Measurements from ENCODE around the gene VIM.

The VIM gene

GRCh38 chr10:17228091-17229015 is at the start of gene VIM:
TSS of gene VIM (plus strand) at chr10:17228241. CDS start at chr10:17229423, 1,182 bp downstream.
- peak; percentile 86 for DNase-seq (ENCODE audit: low spot score)

- DNase-seq (ENCODE audit: low spot score), result no peak
Measured at GRCh38 chr10:17179002-17179401, 49.0 kb upstream of the VIM start.

- no peak for DNase-seq (ENCODE audit: low spot score)
Measured at GRCh38 chr10:17181110-17181509, 46.9 kb upstream of the VIM start.

- no peak for DNase-seq (ENCODE audit: low spot score)
Measured at GRCh38 chr10:17181751-17182150, 46.3 kb upstream of the VIM start.

GRCh38 chr10:17183110-17183509 is 44.9 kb upstream of the VIM start:
- DNase-seq (ENCODE audit: low spot score), result no peak

- DNase-seq (ENCODE audit: low spot score), result no peak
Measured at GRCh38 chr10:17185873-17186272, 42.2 kb upstream of the VIM start.

- DNase-seq (ENCODE audit: low spot score), result no peak
Measured at GRCh38 chr10:17188644-17189172, 39.3 kb upstream of the VIM start.

- no peak for DNase-seq (ENCODE audit: low spot score)
Measured at GRCh38 chr10:17190602-17191001, 37.4 kb upstream of the VIM start.

- DNase-seq (ENCODE audit: low spot score), result no peak
Measured at GRCh38 chr10:17195083-17195482, 33.0 kb upstream of the VIM start.

GRCh38 chr10:17196045-17196444 is 32.0 kb upstream of the VIM start:
- no peak for DNase-seq (ENCODE audit: low spot score)

GRCh38 chr10:17196573-17196972 is 31.5 kb upstream of the VIM start:
- no peak for DNase-seq (ENCODE audit: low spot score)

- no peak for DNase-seq (ENCODE audit: low spot score)
Measured at GRCh38 chr10:17199351-17199804, 28.7 kb upstream of the VIM start.

GRCh38 chr10:17200001-17200911 is 27.8 kb upstream of the VIM start:
- DNase-seq (ENCODE audit: low spot score), result no peak

- DNase-seq (ENCODE audit: low spot score), result peak; percentile 71
Measured at GRCh38 chr10:17200912-17201793, 26.9 kb upstream of the VIM start, which contains the start of gene TRDMT1. TSS of gene TRDMT1 (minus strand) at chr10:17201672. CDS start at chr10:17201634, 38 bp downstream.

GRCh38 chr10:17201794-17202116 is 26.3 kb upstream of the VIM start:
- no peak for DNase-seq (ENCODE audit: low spot score)

- no peak for DNase-seq (ENCODE audit: low spot score)
Measured at GRCh38 chr10:17202506-17202905, 25.5 kb upstream of the VIM start.

- DNase-seq (ENCODE audit: low spot score), result no peak
Measured at GRCh38 chr10:17202999-17203398, 25.0 kb upstream of the VIM start.

GRCh38 chr10:17203416-17203815 is 24.6 kb upstream of the VIM start:
- no peak for DNase-seq (ENCODE audit: low spot score)

- DNase-seq (ENCODE audit: low spot score), result peak; percentile 70
Measured at GRCh38 chr10:17206210-17206709, 21.8 kb upstream of the VIM start.

GRCh38 chr10:17208476-17208875 is 19.6 kb upstream of the VIM start:
- no peak for DNase-seq (ENCODE audit: low spot score)

GRCh38 chr10:17209302-17209701 is 18.7 kb upstream of the VIM start:
- DNase-seq (ENCODE audit: low spot score), result no peak
